Body of pancreas (tissue), 4 donors: ENCODE data around the gene QRICH2. TPM values are rescaled to one million over a fixed set of nuclear protein-coding genes. Genes with fewer than 3 reads are reported as not detected.

Experiments
- ATAC-seq: fragments of 150-250 bp; one replicate; pipeline ENCODE4 v1.9.1; 2016
- DNase-seq, 4 donors: peaks; one replicate each; pipeline ENCODE4 v3.0.0-alpha.2; 2019
- H3K27ac ChIP-seq, 4 donors: fragments of 200-600 bp; sonication (generic); 1 replicate in 3 of 4; 2 replicates in 1 of 4; pipeline versions ENCODE4 v1.5.1 to v1.6.1; 2016 to 2019; ENCODE audit warnings: mild to moderate bottlenecking in 1 of 4, mixed read lengths in 1 of 4, moderate library complexity in 1 of 4
- H3K27me3 ChIP-seq, 2 donors: fragments of 200-600 bp; sonication (generic); one replicate each; pipeline ENCODE4 v1.6.0; 2016; ENCODE audit warnings: mild to moderate bottlenecking in 1 of 2
- H3K36me3 ChIP-seq, 2 donors: fragments of 200-600 bp; sonication (generic); replicated peaks in 1 of 2; 2 replicates each; pipeline ENCODE4 v1.5.1; 2016; ENCODE audit warnings: low read depth in 2 of 2; ENCODE audit not compliant: insufficient read depth in 1 of 2
- H3K4me1 ChIP-seq: fragments of 200-600 bp; sonication (generic); one replicate; pipeline ENCODE4 v1.6.0; 2016
- H3K4me3 ChIP-seq, 2 donors: fragments of 200-600 bp; sonication (generic); 1 replicate in 1 of 2; 2 replicates in 1 of 2; pipeline ENCODE4 v1.5.1; 2016 to 2019
- H3K9me3 ChIP-seq, 3 donors: fragments of 200-600 bp; sonication (generic); 1 replicate in 2 of 3; 2 replicates in 1 of 3; pipeline ENCODE4 v1.5.1; 2016
- POLR2A ChIP-seq, 3 donors: fragments of 450-650 bp; IDR thresholded peaks; one replicate each; pipeline ENCODE4 v1.6.1; 2016; ENCODE audit warnings: antibody characterized with exemption in 3 of 3, mild to moderate bottlenecking in 2 of 3
- WGBS, 2 donors: methylation state at CpG; one replicate each; pipeline ENCODE4 v1.1.5; 2017; 5-methylcytosine and 5-hydroxymethylcytosine counted together
- intact Hi-C: fragments of 100-400 bp; cut with DNase I; formaldehyde crosslinking; loops from one replicate; pipeline ENCODE4 v1.15.1; 2023
- total RNA-seq, 2 donors: library from RNA; depleted of rRNA; stranded (reverse); fragments of >200 nt; gene quantifications; one replicate each; pipeline ENCODE4 v1.1.0, GENCODE V29; 2016
- TF ChIP-seq, protein P1 (sequence below), 7 experiments: fragments of 450-650 bp in 4 of 7; fragments of 200-600 bp in 3 of 7; sonication (generic) in 3 of 7; IDR thresholded peaks; one replicate each; pipeline ENCODE4 v1.5.1; 2016 to 2019; ENCODE audit warnings: antibody characterized with exemption in 7 of 7

QRICH2 gene
- total RNA-seq, 2 donors from 2014 or later: 0.66 to 1.6 TPM

GRCh38 chr17:76237859-76238313 is 70.2 kb downstream of the QRICH2 start:
- Histone ChIP-seq H3K4me1 (peaks cover 21% of the 10 kb centered on the region), H3K9me3 (no peaks in the 10 kb centered on the region), H3K36me3 (no peaks in the 10 kb centered on the region), H3K27ac (no peak overlapping the region), H3K4me3 (no peak overlapping the region), H3K27me3 (no peaks in the 10 kb centered on the region)
- TF ChIP-seq, protein P1, sequence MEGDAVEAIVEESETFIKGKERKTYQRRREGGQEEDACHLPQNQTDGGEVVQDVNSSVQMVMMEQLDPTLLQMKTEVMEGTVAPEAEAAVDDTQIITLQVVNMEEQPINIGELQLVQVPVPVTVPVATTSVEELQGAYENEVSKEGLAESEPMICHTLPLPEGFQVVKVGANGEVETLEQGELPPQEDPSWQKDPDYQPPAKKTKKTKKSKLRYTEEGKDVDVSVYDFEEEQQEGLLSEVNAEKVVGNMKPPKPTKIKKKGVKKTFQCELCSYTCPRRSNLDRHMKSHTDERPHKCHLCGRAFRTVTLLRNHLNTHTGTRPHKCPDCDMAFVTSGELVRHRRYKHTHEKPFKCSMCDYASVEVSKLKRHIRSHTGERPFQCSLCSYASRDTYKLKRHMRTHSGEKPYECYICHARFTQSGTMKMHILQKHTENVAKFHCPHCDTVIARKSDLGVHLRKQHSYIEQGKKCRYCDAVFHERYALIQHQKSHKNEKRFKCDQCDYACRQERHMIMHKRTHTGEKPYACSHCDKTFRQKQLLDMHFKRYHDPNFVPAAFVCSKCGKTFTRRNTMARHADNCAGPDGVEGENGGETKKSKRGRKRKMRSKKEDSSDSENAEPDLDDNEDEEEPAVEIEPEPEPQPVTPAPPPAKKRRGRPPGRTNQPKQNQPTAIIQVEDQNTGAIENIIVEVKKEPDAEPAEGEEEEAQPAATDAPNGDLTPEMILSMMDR (IDR thresholded peaks at IDR 0.05): no peak
- TF ChIP-seq POLR2A (IDR thresholded peaks at IDR 0.05): no peak
- 70% methylated on average over 7 of the region's 7 CpGs for WGBS, 2 donors
- intact Hi-C loops: no loop called here
- no peak for DNase-seq
- ATAC-seq: no peak

DNA sequence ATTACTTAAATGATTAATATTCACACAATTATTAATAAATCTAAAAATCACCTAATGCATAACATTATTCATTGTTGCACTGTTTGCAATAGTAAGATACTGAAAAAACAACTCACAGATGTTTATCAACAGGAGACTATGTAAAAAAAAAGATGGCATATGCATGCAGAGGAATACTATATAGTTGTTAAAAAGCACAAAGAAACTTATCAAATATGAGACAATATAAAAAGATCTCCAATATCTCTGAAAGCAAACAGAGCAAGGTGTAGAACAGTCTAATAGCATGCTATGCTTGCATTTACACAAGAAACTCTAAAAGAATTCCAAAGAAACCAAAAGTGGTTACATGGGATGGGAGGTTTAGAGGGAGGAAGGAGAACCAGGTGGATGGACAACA is 71.5 kb downstream of the QRICH2 start:
- Histone ChIP-seq H3K36me3 (no peaks in the 10 kb centered on the region), H3K4me1 (peaks cover 18% of the 10 kb centered on the region), H3K27me3 (no peaks in the 10 kb centered on the region), H3K4me3 (no peak overlapping the region), H3K9me3 (no peaks in the 10 kb centered on the region), H3K27ac (no peak overlapping the region)
- intact Hi-C loops: no loop called here
- DNase-seq: no peak
- TF ChIP-seq, protein P1 (IDR thresholded peaks at IDR 0.05): no peak
- TF ChIP-seq POLR2A (IDR thresholded peaks at IDR 0.05): no peak
- no peak for ATAC-seq

DNA sequence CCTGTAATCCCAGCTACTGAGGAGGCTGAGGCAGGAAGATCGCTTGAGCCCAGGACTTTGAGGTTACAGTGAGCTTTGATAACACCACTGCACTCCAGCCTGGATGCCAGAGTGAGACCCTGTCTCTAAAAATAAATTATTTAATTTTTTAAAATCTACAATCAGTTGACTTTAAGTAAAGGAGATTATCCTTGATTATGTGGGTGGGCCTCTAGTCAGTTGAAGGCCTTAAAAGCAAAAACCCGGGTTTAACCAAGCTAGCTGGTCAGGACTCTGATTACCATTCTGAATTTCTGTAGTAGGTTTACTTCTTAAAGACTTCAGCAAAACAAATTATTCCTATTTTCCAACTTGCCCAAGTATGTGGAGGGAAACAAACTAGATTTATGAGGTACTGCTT is 72.2 kb downstream of the QRICH2 start:
- 87% methylated on average over 2 of the region's 2 CpGs for WGBS, 2 donors
- no peak for DNase-seq

GRCh38 chr17:76234354-76234679 is 73.8 kb downstream of the QRICH2 start:
- Histone ChIP-seq H3K36me3 (no peaks in the 10 kb centered on the region), H3K9me3 (no peaks in the 10 kb centered on the region), H3K4me1 (peaks cover 2% of the 10 kb centered on the region), H3K4me3 (no peak overlapping the region), H3K27me3 (no peaks in the 10 kb centered on the region), H3K27ac (no peak overlapping the region)
- TF ChIP-seq, protein P1 (IDR thresholded peaks at IDR 0.05): no peak
- TF ChIP-seq POLR2A (IDR thresholded peaks at IDR 0.05): no peak
- no peak for ATAC-seq
- intact Hi-C loops: no loop called here
- no peak for DNase-seq
- WGBS, 2 donors: 58 to 70% methylated on average over 5 of the region's 5 CpGs

More for the DNA sequence above, 72.2 kb downstream of the QRICH2 start:
- Histone ChIP-seq H3K27ac (no peak overlapping the region), H3K27me3 (no peaks in the 10 kb centered on the region), H3K4me3 (no peak overlapping the region), H3K4me1 (peaks cover 11% of the 10 kb centered on the region), H3K36me3 (no peaks in the 10 kb centered on the region), H3K9me3 (no peaks in the 10 kb centered on the region)
- no peak for TF ChIP-seq POLR2A (IDR thresholded peaks at IDR 0.05)
- TF ChIP-seq, protein P1 (IDR thresholded peaks at IDR 0.05): no peak
- intact Hi-C loops: no loop called here
- ATAC-seq: no peak

DNA sequence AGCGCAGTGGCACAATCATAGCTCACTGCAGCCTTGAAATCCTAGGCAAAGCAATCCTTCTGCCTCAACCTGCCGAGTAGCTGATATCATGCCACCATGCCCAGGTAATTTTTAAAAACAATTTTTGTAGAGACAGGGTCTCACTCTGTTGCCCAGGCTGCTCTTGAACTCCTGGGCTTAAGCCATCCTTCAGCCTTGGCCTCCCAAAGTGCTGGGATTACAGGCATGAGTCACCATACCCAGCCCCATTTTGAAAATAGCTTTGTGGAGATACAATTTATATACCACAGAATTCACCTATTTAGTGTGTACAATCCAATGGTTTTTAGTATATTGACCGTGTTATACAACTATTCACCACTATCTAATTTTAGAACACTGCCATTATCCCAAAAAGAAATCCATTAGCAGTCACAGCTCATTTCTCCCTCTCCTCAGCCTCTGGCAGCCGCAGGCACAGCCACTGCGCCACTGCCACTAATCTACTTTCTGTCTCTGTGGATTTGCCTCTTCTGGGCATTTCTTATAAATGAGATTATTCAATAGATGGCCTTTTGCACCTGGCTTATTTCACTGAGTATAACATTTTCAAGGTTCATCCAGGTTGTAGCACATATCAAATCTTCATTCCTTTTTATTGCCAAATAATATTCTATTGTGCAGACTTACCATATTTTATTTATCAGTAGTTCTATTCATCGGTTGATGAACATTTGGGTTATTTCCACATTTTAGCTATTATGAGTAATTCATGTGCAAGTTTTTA is 74.3 kb downstream of the QRICH2 start:
- H3K4me1 ChIP-seq: no peaks in the 10 kb centered on the region
- intact Hi-C loops: no loop called here
- DNase-seq (no peak), ATAC-seq (no peak)
- no peaks in the 10 kb centered on the region for H3K27me3 ChIP-seq
- no peak for TF ChIP-seq POLR2A (IDR thresholded peaks at IDR 0.05)
- H3K4me3 ChIP-seq: no peak overlapping the region
- 83 to 86% methylated on average over 6 of the region's 6 CpGs for WGBS, 2 donors
- no peaks in the 10 kb centered on the region for H3K9me3 ChIP-seq
- H3K36me3 ChIP-seq: no peaks in the 10 kb centered on the region
- no peak overlapping the region for H3K27ac ChIP-seq
